Neural progenitor cell (in vitro differentiated cells): ENCODE data around the gene WDR1. TPM values are rescaled to one million over a fixed set of nuclear protein-coding genes. Genes with fewer than 3 reads are reported as not detected.

Experiments used
- DNase-seq: peaks from one replicate; pipeline ENCODE4 v3.0.0-alpha.2; 2016; ENCODE audit warnings: low spot score
- H2AFZ ChIP-seq: fragments of 200-600 bp; sonication (generic); replicated peaks from 2 replicates; pipeline ENCODE4 v1.6.1; 2016; ENCODE audit warnings: antibody characterized with exemption
- H3F3A ChIP-seq: fragments of 200-600 bp; sonication (generic); 2 replicates; pipeline ENCODE4 v1.6.1; 2016; ENCODE audit warnings: antibody characterized with exemption, low read depth
- H3K27ac ChIP-seq: fragments of 200-600 bp; sonication (generic); 2 replicates; pipeline ENCODE4 v1.5.1; 2016; ENCODE audit warnings: mild to moderate bottlenecking
- H3K27me3 ChIP-seq: fragments of 200-600 bp; sonication (generic); 2 replicates; pipeline ENCODE4 v1.6.1; 2016; ENCODE audit warnings: mild to moderate bottlenecking, moderate library complexity
- H3K36me3 ChIP-seq: fragments of 200-600 bp; sonication (generic); 2 replicates; pipeline ENCODE4 v1.5.1; 2016
- H3K4me1 ChIP-seq: fragments of 200-600 bp; sonication (generic); 2 replicates; pipeline ENCODE4 v1.6.1; 2016; ENCODE audit warnings: mixed run types
- H3K4me2 ChIP-seq: fragments of 200-600 bp; sonication (generic); 2 replicates; pipeline ENCODE4 v1.6.1; 2016
- H3K4me3 ChIP-seq: fragments of 200-600 bp; sonication (generic); 2 replicates; pipeline ENCODE4 v1.5.1; 2016
- H3K79me2 ChIP-seq: fragments of 200-600 bp; sonication (generic); 2 replicates; pipeline ENCODE4 v1.6.1; 2016; ENCODE audit warnings: low read depth
- H3K9ac ChIP-seq: fragments of 200-600 bp; sonication (generic); 2 replicates; pipeline ENCODE4 v1.6.1; 2016
- H3K9me3 ChIP-seq: fragments of 200-600 bp; sonication (generic); 2 replicates; pipeline ENCODE4 v1.5.1; 2016; ENCODE audit warnings: low read depth
- H4K20me1 ChIP-seq: fragments of 200-600 bp; sonication (generic); 2 replicates; pipeline ENCODE4 v1.6.1; 2016; ENCODE audit warnings: low read depth
- H3K27ac Mint-ChIP-seq: 3 replicates; pipeline ENCODE4 v1.8.0; 2021; ENCODE audit warnings: mixed read lengths
- H3K27me3 Mint-ChIP-seq: 2 replicates; pipeline ENCODE4 v1.8.0; 2022; ENCODE audit warnings: low read depth, mild to moderate bottlenecking, inconsistent platforms, moderate library complexity, mixed read lengths; ENCODE audit not compliant: insufficient read depth
- H3K36me3 Mint-ChIP-seq: 3 replicates; pipeline ENCODE4 v1.8.0; 2021; ENCODE audit warnings: mixed read lengths
- H3K4me1 Mint-ChIP-seq: 3 replicates; pipeline ENCODE4 v1.8.0; 2021; ENCODE audit warnings: mixed read lengths
- H3K4me3 Mint-ChIP-seq: 3 replicates; pipeline ENCODE4 v1.8.0; 2021; ENCODE audit warnings: mild to moderate bottlenecking, moderate library complexity, mixed read lengths
- H3K9me3 Mint-ChIP-seq: 3 replicates; pipeline ENCODE4 v1.8.0; 2020; ENCODE audit warnings: mixed read lengths
- CTCF ChIP-seq: fragments of 200-600 bp; sonication (generic); IDR thresholded peaks from 2 replicates; pipeline ENCODE4 v1.5.1; 2017; ENCODE audit warnings: antibody characterized with exemption, mild to moderate bottlenecking
- EZH2 ChIP-seq: fragments of 200-600 bp; sonication (generic); IDR thresholded peaks from 2 replicates; pipeline ENCODE4 v1.6.1; 2017; ENCODE audit warnings: antibody characterized with exemption, mild to moderate bottlenecking, moderate library complexity
- EZH2phosphoT487 ChIP-seq: fragments of 200-600 bp; sonication (generic); IDR thresholded peaks from 2 replicates; pipeline ENCODE4 v1.6.1; 2017; ENCODE audit warnings: antibody characterized with exemption
- total RNA-seq: library from RNA; depleted of rRNA; stranded (reverse); fragments of >200 nt; gene quantifications from 2 replicates; pipeline ENCODE4 v1.2.3, GENCODE V29; 2015; ENCODE audit warnings: low replicate concordance

The WDR1 gene
- total RNA-seq, 1 donor from 2014 or later, result 83.1 TPM

- H3K4me1 ChIP-seq, result peaks cover 13% of the 10 kb centered on the region
- TF ChIP-seq CTCF, result no peak
- TF ChIP-seq EZH2, result no peak
- TF ChIP-seq EZH2phosphoT487, result no peak
- no peak overlapping the region for H3K9ac ChIP-seq
- no peak overlapping the region for H2AFZ ChIP-seq
- H3K36me3 ChIP-seq, result no peaks in the 10 kb centered on the region
- Mint-ChIP-seq H3K36me3 (no peaks in the 10 kb centered on the region), H3K27ac (peak overlapping the region; percentile 25), H3K27me3 (peaks cover 4% of the 10 kb centered on the region), H3K4me3 (no peak overlapping the region), H3K9me3 (no peaks in the 10 kb centered on the region), H3K4me1 (peaks cover 35% of the 10 kb centered on the region)
- H3K9me3 ChIP-seq, result no peaks in the 10 kb centered on the region
- no peak overlapping the region for H3K4me3 ChIP-seq
- no peaks in the 10 kb centered on the region for H3F3A ChIP-seq
- H4K20me1 ChIP-seq, result no peaks in the 10 kb centered on the region
- no peak overlapping the region for H3K27ac ChIP-seq
- H3K4me2 ChIP-seq, result no peak overlapping the region
- no peaks in the 10 kb centered on the region for H3K79me2 ChIP-seq
- H3K27me3 ChIP-seq, result no peaks in the 10 kb centered on the region
- DNase-seq, result peak; percentile 50
These were observed 84.7 kb downstream of the WDR1 start for GRCh38 chr4:10031668-10032590.

- TF ChIP-seq EZH2 (no peak), CTCF (no peak), EZH2phosphoT487 (no peak)
- Histone ChIP-seq H3K27me3 (no peaks in the 10 kb centered on the region), H3K27ac (no peak overlapping the region), H3K9me3 (no peaks in the 10 kb centered on the region), H4K20me1 (no peaks in the 10 kb centered on the region), H3K79me2 (no peaks in the 10 kb centered on the region), H3K4me3 (no peak overlapping the region), H3K4me1 (peaks cover 13% of the 10 kb centered on the region), H3K4me2 (no peak overlapping the region), H2AFZ (no peak overlapping the region), H3F3A (no peaks in the 10 kb centered on the region), H3K9ac (no peak overlapping the region), H3K36me3 (no peaks in the 10 kb centered on the region)
- Mint-ChIP-seq H3K36me3 (no peaks in the 10 kb centered on the region), H3K4me3 (no peak overlapping the region), H3K4me1 (peaks cover 35% of the 10 kb centered on the region), H3K9me3 (no peaks in the 10 kb centered on the region), H3K27me3 (peaks cover 4% of the 10 kb centered on the region), H3K27ac (no peak overlapping the region)
- no peak for DNase-seq
These were observed 85.5 kb downstream of the WDR1 start for GRCh38 chr4:10030972-10031667.

DNA sequence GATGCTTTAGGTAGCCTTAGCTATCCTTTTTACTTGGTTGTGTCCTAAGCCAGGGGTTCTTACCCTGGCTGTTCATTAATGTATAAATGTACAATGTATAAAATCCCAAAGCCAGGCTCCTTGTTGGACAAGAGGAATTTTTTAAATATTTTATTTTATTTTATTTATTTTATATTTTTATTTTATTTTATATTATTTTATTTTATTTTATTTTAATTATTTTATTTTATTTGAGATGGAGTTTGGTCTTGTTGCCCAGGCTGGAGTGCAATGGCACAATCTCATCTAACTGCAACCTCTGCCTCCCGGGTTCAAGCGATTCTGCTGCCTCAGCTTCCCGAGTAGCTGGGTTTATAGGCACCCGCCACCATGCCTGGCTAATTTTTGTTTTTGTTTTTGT lies 87.2 kb downstream of the WDR1 start:
- H3K27me3 ChIP-seq, result peaks cover 6% of the 10 kb centered on the region
- no peaks in the 10 kb centered on the region for H4K20me1 ChIP-seq
- no peaks in the 10 kb centered on the region for H3K79me2 ChIP-seq
- H3K27ac Mint-ChIP-seq, result no peak overlapping the region
- H3K4me3 ChIP-seq, result no peak overlapping the region
- no peak overlapping the region for H2AFZ ChIP-seq
- DNase-seq, result no peak
- H3K36me3 ChIP-seq, result no peaks in the 10 kb centered on the region
- no peak overlapping the region for H3K9ac ChIP-seq
- H3K9me3 ChIP-seq, result no peaks in the 10 kb centered on the region
- TF ChIP-seq EZH2 (no peak), EZH2phosphoT487 (no peak), CTCF (no peak)
- no peak overlapping the region for H3K27ac ChIP-seq
- no peak overlapping the region for H3K4me2 ChIP-seq
- no peaks in the 10 kb centered on the region for H3K36me3 Mint-ChIP-seq
- H3K4me1 ChIP-seq, result peaks cover 13% of the 10 kb centered on the region
- peaks cover 38% of the 10 kb centered on the region for H3K4me1 Mint-ChIP-seq
- no peaks in the 10 kb centered on the region for H3F3A ChIP-seq
- no peaks in the 10 kb centered on the region for H3K27me3 Mint-ChIP-seq
- no peak overlapping the region for H3K4me3 Mint-ChIP-seq
- no peaks in the 10 kb centered on the region for H3K9me3 Mint-ChIP-seq
